BE2C (cell line): ENCODE measurements around the gene SYNPO.

Source experiments
- DNase-seq: peaks from one replicate; pipeline ENCODE4 v3.0.0-alpha.2; 2020
- H3K27me3 ChIP-seq: fragments of 250-450 bp; sonication (Bioruptor Pico); 2 replicates; pipeline ENCODE4 v1.5.1; 2020; ENCODE audit warnings: mild to moderate bottlenecking
- H3K36me3 ChIP-seq: fragments of 250-450 bp; sonication (Bioruptor Pico); 2 replicates; pipeline ENCODE4 v1.5.1; 2020; ENCODE audit warnings: mild to moderate bottlenecking
- H3K4me1 ChIP-seq: fragments of 250-450 bp; sonication (Bioruptor Pico); 2 replicates; pipeline ENCODE4 v1.5.1; 2020
- H3K4me3 ChIP-seq: 2 replicates; pipeline ENCODE4 v1.5.1; 2011; ENCODE audit warnings: low read depth, low read length
- H3K9me3 ChIP-seq: fragments of 250-450 bp; sonication (Bioruptor Pico); 2 replicates; pipeline ENCODE4 v1.5.1; 2020
- CTCF ChIP-seq: IDR thresholded peaks from 2 replicates; pipeline ENCODE4 v1.5.1; 2012; ENCODE audit warnings: mild to moderate bottlenecking, low read depth, low read length

The SYNPO gene

GRCh38 chr5:150659360-150660107, 19.1 kb downstream of the SYNPO start:
- Histone ChIP-seq H3K4me1 (peaks cover 10% of the 10 kb centered on the region), H3K27me3 (no peaks in the 10 kb centered on the region), H3K4me3 (no peak overlapping the region), H3K36me3 (no peaks in the 10 kb centered on the region), H3K9me3 (no peaks in the 10 kb centered on the region)
- no peak for DNase-seq
- TF ChIP-seq CTCF: no peak

- no peaks in the 10 kb centered on the region for H3K9me3 ChIP-seq
- no peaks in the 10 kb centered on the region for H3K36me3 ChIP-seq
- H3K27me3 ChIP-seq: no peaks in the 10 kb centered on the region
- no peak for TF ChIP-seq CTCF
- DNase-seq: no peak
- peaks cover 10% of the 10 kb centered on the region for H3K4me1 ChIP-seq
- H3K4me3 ChIP-seq: no peak overlapping the region
Measured at GRCh38 chr5:150660108-150660831, 19.8 kb downstream of the SYNPO start.

DNA sequence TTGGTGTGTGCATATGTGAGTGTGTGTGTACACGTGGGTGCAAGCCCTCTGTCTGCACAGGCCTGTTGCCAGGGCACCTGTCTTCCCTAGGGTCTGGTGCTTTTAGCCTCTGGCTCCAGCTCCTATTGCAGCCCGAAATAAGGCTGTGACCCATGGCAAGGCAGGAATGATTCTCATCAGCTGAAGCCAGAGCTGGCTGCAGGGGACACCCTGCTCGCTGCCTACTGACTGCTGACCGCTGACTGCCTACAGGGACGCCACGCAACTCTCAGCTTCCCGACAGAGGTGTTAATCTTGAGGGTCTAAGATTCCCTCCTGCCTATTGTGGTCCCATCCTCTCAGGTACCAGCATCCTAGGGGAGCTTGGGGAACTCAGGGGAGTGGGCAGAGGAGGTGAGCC, 20.6 kb downstream of the SYNPO start, which contains the start of gene MYOZ3:
TSS of gene MYOZ3 (plus strand) at position 166 of the 400 bp plus-strand sequence. CDS start 1,691 bp downstream, outside the sequence.
- Histone ChIP-seq H3K9me3 (no peaks in the 10 kb centered on the region), H3K27me3 (no peaks in the 10 kb centered on the region), H3K4me3 (no peak within 1 kb of the TSS), H3K36me3 (no peaks in the 10 kb centered on the region), H3K4me1 (peaks cover 10% of the 10 kb centered on the region)
- DNase-seq: no peak
- no peak for TF ChIP-seq CTCF

- DNase-seq: no peak
- Histone ChIP-seq H3K4me1 (peaks cover 8% of the 10 kb centered on the region), H3K36me3 (no peaks in the 10 kb centered on the region), H3K4me3 (no peak overlapping the region), H3K27me3 (no peaks in the 10 kb centered on the region), H3K9me3 (no peaks in the 10 kb centered on the region)
- no peak for TF ChIP-seq CTCF
Measured at GRCh38 chr5:150661821-150662596, 21.5 kb downstream of the SYNPO start.

- no peaks in the 10 kb centered on the region for H3K27me3 ChIP-seq
- peaks cover 4% of the 10 kb centered on the region for H3K4me1 ChIP-seq
- DNase-seq: no peak
- TF ChIP-seq CTCF: no peak
- H3K9me3 ChIP-seq: no peaks in the 10 kb centered on the region
- H3K4me3 ChIP-seq: no peak overlapping the region
- no peaks in the 10 kb centered on the region for H3K36me3 ChIP-seq
Measured at GRCh38 chr5:150662731-150663516, 22.5 kb downstream of the SYNPO start.
